GM12892 (cell line): Measurements from ENCODE around the gene AP2A2.

Source experiments
- DNase-seq: peaks from one replicate; pipeline ENCODE4 v3.0.0; 2011; ENCODE audit not compliant: insufficient read length
- FAIRE-seq: peaks from 2 replicates; lab custom pipeline; 2011; peaks lifted over from hg19 to GRCh38; lab: Jason Lieb, UNC
- POLR2A ChIP-seq: IDR thresholded peaks from 2 replicates; pipeline ENCODE4 v1.6.1; 2011; ENCODE audit warnings: low read depth, low read length, control low read depth
- POLR2AphosphoS5 ChIP-seq: IDR thresholded peaks from 2 replicates; pipeline ENCODE4 v1.6.1; 2011; ENCODE audit warnings: low read depth, low read length, control low read depth
- TAF1 ChIP-seq: IDR thresholded peaks from 2 replicates; pipeline ENCODE4 v1.6.1; 2011; ENCODE audit warnings: low read depth, mild to moderate bottlenecking, control low read depth, low read length, borderline replicate concordance

Gene AP2A2

DNA sequence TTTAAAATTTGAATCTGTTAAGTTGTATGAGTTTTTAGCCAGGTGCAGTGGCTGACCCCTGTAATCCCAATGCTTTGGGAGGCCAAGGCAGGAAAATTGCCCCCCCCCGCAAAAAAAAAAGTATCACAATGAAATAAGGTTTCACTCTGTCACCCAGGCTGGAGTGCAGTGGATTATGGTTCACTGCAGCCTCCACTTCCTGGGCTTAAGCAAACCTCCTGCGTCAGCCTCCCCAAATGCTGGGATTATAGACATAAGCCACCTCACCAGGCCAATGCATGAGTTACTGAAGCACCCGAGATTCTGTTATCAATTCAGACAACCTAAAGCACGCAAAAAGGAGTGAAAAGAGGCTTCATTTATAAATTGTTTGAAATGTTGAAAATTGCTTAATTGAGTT is 12.6 kb upstream of the AP2A2 start:
- TF ChIP-seq POLR2A, result no peak
- TF ChIP-seq TAF1, result no peak
- no peak for TF ChIP-seq POLR2AphosphoS5
- FAIRE-seq (no peak), DNase-seq (no peak)

DNA sequence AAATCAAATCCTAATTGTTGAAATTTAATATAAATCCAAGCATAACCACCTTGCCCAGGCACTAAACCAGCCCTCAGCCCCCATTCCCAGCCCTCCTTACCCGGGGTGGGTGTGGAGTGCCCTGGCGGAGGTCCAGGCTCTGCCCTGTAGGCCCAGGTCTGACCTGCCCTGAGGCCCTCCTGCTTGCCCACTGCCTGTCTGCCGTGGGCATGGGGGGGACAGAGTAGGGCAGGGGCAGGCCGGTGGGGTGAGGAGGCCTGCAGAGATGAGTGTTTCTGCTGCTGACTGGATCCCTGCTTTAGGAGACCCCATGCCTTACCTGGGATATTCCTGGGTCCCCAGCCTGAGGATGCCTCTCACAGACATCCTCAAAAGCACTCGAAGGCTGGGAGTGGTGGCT is 11.5 kb upstream of the AP2A2 start:
- DNase-seq (no peak), FAIRE-seq (no peak)
- no peak for TF ChIP-seq POLR2A
- TF ChIP-seq TAF1, result no peak
- no peak for TF ChIP-seq POLR2AphosphoS5

DNA sequence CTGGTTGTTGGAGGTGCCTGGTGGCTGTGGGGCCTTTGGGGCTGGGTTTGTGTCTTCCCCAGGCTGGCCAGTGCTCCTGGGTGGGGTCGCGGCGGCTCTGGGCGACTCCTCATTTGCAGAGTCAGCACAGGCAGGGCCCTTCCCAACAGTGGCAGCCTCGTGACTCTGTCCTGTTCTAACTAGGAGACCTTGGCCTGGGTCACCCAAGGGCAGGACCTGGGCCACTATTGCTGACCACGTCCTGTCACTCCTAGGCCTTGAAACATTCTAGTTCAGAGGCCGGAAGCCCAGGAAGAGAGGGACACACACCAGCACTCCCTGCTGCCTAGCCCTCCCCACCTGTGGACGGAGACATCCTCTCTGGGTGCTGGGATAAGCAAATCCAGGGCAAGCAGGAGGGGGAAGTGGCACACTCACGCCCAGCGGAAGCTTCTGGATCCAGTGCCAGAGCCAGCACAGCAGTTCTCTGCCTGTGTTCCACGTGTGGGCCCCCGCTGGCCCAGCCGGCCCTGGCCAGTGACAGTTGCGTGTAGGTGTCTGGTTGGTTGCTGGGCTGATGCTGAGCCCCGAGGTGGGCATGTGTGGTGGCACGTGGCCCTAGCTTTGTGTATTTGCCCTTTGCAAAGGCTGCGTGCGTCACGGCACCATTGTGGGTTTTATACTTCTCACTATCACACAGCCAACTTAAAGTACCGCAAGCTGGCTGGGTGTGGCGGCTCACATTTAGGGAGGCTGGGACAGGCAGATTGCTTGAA is 10.7 kb upstream of the AP2A2 start:
- FAIRE-seq (no peak), DNase-seq (no peak)
- no peak for TF ChIP-seq TAF1
- no peak for TF ChIP-seq POLR2AphosphoS5
- TF ChIP-seq POLR2A, result no peak

DNA sequence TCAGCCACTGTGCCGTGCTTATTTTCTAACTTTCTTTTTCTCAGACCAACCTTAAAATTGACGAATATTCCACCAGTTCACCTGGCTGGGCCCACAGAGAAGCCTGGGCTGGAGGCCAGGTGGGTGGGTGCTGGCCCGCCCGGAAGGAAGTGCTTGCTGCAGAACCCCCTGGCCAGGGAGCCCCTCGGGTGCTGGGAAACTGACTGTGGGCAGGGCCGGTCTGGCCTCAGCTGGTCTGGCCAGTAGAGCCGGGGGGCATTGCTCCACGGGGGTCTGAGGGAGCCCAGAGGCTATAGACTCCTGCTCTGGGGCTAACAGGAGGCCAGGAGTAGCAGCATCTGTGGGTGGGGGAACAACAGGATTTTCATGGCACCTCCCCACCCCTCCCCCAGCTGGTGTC is 8.2 kb upstream of the AP2A2 start:
- no peak for DNase-seq
- FAIRE-seq, result no peak
- TF ChIP-seq TAF1 (no peak), POLR2A (no peak), POLR2AphosphoS5 (no peak)

DNA sequence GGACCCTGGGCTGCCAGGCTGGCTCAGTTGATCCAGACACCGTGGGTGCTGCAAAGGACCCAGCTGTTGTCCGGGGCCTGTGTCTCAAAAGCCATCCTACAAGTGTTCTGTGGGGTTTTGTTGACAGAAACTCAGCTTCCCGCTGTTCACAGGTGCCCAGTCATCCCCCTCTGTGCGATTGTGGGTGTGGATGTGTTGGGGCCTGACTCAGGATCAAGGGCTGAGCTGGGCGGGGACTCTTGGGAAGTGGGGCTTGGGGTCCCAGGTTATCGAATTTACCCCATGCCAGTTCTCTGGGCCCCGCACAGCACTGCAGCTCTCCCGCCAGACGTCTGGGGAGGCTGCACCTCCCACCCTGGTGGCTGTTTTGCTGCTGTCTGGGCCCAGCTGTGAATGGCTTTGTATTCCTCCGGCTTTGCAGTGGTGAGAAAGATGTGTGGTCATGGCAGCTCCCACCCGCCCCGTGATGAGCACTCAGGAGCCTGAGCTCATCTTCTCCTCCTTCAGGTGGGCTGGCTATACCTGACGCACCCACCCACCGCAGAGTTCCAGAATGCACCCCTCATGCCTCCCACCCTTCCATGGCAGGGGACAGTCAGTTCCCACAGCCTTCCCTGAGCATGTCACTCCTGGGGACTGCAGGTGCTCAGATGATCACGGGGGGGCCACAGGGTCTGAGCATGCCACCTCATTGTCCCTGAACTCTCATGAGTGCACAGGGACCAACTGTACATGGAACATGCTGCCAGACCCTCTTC is 3.6 kb upstream of the AP2A2 start:
- TF ChIP-seq TAF1, result no peak
- no peak for TF ChIP-seq POLR2A
- TF ChIP-seq POLR2AphosphoS5, result no peak
- FAIRE-seq (no peak), DNase-seq (no peak)

DNA sequence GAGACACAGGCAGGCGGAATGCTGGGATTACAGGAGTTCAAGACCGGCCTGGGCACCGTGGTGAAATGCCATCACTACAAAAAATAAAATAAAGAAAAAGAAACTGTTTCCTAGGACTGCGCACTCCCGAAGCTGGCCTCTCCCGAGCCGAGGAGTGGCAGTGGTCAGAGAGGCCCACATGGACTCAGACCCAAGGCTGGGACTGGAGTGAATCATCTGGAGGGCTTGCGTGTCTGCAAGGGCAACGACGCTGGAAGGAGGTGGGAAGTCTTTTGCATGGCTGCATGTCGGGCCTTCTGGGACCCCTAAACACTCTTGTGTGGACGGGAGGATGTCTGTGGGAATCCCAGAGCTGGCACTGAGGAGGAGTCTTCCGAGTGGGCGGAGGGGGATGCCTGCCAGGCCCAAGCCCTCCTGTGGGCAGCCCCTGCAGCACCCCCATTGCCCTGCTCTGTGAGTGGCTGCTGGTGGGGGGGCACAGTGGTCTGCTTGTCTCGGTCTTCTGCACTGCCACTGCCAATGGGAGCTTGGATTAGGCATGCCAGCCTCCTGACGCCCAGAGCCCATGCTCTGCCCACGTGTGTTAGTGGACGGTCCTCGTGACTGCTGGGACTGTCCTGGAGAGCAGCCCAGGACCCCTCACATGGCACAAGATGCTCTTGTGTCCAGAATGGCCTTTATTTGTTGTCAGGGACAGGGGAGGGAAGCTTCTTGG is 1.8 kb upstream of the AP2A2 start:
- FAIRE-seq (no peak), DNase-seq (no peak)
- TF ChIP-seq POLR2AphosphoS5 (no peak), TAF1 (no peak), POLR2A (no peak)

DNA sequence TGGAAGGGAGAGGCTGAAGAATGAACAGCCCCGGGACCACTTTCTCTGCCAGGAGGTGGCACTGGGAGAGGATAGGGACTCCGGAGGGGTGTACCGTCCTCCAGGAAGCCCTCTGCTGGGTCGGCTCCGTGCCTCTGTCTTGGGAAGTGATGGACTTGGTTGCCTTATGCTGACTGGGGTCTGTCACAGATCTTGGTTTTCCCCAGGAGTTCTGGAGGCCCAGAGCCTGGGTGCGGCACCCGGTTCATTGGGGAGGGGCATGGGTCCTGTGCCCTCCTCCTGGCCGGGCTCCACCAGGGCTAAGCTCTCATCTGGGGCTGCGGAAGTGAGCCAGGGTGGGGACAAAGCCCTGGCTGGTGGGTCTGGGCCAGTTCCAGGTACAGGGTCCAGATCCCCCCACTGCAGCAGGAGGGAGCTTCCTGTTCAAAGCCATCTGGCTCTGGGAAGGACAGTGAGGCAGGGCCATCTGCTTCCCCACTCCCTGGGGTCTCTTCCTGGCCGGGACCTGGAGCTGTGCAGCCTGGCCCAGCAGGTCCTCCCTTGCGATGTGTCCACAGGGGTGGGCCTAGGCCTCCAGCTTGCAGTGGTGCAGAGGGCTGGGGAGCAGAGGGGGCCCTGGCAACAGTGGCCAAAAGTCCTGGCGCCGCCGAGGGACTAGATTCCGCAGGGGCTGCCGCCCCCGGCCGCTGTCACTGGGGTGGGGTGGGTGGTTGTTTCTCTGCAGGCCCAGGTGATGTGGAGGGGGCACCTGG is 1.1 kb upstream of the AP2A2 start:
- TF ChIP-seq POLR2AphosphoS5 (no peak), TAF1 (no peak), POLR2A (no peak)
- no peak for DNase-seq
- FAIRE-seq, result no peak

DNA sequence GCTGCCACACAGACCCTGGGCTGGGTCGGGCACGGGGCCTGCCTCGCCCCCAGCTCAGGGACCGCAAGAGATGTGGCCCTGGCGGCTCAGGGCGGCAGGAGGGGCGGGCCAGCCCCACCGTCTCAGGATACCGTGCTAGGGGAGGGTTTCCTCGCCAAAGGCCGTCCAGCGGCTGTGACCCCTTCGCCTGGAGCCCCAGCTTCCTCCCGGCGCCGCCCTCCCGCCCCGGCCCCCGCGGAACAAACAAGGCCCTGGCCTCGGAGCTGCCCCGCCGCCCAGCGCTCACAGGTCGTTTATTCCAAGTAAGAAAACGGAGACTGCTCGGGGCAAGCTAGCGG is 543 bp upstream of the AP2A2 start:
- TF ChIP-seq POLR2AphosphoS5, result no peak
- no peak for TF ChIP-seq TAF1
- TF ChIP-seq POLR2A, result no peak
- FAIRE-seq (no peak), DNase-seq (no peak)

DNA sequence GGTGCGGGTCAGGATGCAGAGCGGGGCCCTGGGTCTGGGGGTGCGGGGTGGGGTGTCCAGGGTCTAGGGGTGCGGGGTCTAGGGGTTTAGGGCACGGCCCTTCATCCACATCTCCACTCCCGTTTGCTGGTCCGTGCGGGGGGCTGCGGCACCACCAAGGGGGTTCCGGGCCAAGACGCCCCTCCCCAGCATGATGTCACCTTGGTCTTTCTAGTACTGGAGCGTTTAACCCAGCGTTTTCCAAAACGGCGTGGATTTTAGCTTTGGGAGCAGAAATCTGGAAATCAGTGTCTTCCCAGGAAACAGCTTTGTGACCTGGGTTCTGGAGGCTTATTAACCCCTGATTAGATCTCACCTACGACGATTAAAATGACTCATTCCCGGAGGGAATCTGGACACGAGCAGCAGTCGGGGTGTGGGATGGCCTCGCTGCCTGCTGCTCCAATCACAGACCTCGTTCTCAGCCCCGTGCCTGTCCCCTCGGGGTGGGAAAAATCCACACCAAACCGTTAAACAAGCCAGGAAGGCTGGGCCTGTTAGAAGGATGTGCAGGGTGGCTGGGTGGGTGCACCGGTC is 759 bp downstream of the AP2A2 start:
- peak; percentile 74 for FAIRE-seq
- TF ChIP-seq TAF1 (no peak), POLR2AphosphoS5 (no peak), POLR2A (no peak)
- DNase-seq, result no peak

DNA sequence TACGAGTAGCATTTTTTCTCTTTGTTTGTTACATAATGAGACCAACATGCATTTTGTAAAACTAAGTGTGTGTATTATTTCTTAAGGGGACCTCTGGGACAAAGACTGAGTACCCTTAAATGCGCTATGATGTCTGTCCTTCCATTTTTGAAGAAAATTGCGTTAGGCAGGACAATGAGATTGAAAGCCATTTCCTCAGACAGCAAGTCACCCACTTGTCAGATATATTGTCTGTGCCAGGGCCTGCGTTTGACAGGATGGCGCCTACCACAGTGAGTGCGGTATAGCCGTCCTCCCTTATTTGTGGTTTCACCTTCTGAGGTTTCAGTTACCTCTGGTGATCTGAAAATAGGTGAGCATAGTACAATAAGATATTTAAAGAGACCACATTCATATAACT is 2.2 kb downstream of the AP2A2 start:
- FAIRE-seq (peak; percentile 70), DNase-seq (no peak)
- TF ChIP-seq TAF1 (no peak), POLR2AphosphoS5 (no peak), POLR2A (no peak)

DNA sequence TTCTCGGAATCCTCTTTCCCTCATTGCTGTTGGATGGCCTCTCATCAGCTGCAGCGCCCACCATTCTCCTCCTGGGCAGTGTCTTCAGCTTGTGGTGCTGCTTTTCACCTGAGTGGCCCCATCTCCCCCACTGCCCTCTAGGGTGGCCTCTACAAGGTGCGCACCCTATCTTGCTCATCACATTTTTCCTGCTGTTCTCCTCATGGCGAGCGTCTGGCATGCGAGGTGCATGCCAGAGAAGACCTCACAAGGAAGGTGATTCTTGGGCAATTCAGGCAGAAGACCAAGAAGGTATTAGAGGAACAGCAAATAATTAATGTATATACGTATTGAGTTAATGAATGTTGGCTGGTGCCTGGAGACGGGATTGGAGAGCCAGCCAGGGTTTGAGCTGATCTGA is 3.1 kb downstream of the AP2A2 start:
- FAIRE-seq, result no peak
- no peak for DNase-seq
- no peak for TF ChIP-seq TAF1
- no peak for TF ChIP-seq POLR2AphosphoS5
- TF ChIP-seq POLR2A, result no peak

DNA sequence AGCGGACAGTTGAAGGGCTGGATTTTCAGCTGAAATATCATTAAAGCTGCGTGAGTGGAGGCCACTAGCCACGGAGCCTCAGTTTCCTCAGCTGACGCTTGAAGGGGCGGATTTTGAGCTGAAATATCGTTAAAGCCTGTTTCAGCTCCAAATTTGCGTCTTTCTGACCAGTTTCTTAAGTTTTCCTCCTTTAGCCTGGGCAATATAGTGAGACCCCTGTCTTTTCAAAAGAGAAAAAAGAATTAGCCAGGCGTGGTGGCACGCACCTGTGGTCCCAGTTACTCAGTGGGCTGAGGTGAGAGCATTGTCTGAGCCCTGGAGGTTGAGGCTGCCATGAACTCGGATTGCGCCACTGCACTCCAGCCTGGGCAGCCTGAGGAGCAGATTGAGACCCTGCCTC is 3.7 kb downstream of the AP2A2 start:
- TF ChIP-seq TAF1 (no peak), POLR2AphosphoS5 (no peak), POLR2A (no peak)
- FAIRE-seq (no peak), DNase-seq (no peak)
